DMS53 (cell line): ENCODE data around the gene NDUFS2.
"Not testable (repeated sequence)": the region's sequence is repeated elsewhere in the genome, so short reads cannot be mapped to it uniquely, and the experiment has no call there.

Experiments used
- DNase-seq: peaks from one replicate; lab custom pipeline; 2025; lab: John Stamatoyannopoulos, UW

NDUFS2 gene

DNA sequence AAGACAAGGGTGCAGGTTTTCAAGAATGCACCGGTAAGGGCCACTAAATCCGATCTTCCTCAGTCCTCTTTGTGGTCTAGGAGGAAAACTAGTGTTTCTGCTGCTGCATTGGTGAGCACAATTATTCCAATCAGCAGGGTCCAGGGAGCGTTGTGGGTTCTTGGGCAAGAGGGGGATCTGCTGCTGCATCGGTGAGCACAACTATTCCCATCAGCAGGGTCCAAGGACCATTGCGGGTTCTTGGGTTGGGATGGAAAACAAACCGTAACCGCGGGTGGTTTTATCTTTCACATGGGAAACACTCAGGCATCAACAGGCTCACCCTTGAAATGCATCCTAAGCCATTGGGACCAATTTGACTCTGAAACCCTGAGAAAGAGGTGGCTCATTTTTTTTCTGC, 49.4 kb downstream of the NDUFS2 start:
- no peak for DNase-seq

GRCh38 chr1:161255302-161255701, 53.1 kb downstream of the NDUFS2 start:
- DNase-seq, result not testable (repeated sequence)

GRCh38 chr1:161255955-161256520, 53.9 kb downstream of the NDUFS2 start:
- not testable (repeated sequence) for DNase-seq

GRCh38 chr1:161257109-161257508, 54.9 kb downstream of the NDUFS2 start:
- peak; percentile 31 for DNase-seq

DNA sequence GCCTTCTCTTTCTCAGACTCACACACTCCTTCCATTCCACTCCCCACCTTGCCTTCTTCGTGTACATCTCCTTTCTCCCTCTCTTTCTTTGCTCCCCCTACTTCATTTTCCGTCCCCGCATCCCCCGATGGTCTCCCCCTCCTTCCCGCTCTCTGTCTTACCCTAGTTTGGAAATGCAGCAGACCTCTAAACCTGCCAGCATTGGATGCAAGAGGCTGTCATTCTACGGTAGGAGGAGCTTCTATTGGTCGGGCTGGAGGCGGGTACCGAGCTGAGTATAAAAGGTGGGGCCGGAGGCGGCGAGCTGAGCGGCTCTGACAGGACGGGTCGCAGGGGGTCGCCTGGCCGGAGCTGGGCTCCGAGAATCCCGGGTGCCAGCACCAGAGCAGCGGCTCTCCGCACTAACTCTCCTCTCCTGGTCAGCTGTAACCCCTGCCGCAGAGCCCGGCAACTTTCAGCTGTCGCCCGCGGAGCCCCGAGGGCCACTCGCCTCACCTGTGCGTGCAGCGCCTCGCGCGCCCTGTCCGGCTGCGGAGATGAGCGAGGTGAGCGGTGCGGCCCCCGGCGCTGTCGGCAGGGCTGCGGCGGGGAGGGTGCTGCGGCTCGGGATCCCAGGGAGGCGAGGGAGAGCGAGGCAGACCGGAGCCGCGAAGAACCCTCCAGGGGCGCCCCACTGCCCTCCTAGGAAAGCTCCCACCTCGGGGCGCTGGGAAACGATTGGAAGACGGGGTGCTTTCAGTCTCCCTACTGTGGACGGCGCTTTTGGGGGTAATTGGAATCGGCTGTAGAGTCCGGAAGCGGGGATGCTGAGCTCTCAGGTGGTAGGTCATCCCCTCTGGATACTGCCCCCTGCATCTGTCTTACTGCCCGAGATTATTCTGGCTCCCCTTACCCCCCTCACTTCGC, 56.5 kb downstream of the NDUFS2 start, which contains the start of gene PCP4L1:
TSS of gene PCP4L1 (plus strand) at position 307 of the 906 bp plus-strand sequence. CDS start at position 537, 230 bp downstream.
- DNase-seq, result peak; percentile 78

GRCh38 chr1:161259345-161259702, 57.2 kb downstream of the NDUFS2 start:
- no peak for DNase-seq

- no peak for DNase-seq
Observed at GRCh38 chr1:161259765-161260164, 57.6 kb downstream of the NDUFS2 start.

DNA sequence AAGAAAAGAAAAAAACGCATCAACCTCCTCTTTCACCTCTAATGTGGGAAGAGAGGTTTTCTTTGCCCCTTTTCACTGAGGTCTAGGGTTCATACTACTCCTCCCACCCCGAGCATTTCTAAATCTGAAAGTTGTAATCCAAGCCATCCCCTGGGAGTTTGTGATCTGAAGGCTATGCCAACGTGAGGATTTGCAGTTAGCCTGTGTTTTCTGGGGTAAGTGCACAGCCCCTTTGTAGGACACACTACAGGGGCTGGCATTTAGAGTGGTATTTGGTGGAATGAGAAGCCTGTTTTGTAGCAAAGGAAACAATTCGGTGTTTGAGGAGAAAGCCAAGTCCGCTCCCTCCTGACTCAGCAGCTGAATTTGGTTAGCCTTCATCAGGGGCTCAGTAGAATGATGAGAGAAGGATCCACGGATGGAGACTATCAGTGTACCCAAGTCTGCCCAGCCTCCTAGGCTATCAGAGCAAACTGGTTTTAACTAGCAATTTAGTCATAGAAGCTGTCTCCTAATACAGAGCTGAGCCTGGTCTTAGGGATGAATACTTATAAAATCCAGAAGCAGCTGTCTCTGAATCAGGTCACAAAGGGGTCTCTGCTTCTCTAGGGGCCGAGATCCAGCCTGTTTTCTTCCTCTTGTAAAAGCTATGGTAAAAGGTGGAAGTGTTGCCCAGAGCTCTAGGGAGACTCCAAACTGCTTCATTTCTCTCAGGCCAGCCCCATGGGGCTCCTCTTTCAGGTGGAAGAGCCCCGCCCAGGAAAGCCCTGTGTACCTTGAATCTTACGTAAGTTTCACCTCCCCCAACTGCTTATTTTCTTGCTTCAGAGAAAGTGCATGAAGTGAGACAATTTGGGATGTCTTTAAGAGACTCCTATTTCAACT, 58.5 kb downstream of the NDUFS2 start:
- DNase-seq, result peak; percentile 19

DNA sequence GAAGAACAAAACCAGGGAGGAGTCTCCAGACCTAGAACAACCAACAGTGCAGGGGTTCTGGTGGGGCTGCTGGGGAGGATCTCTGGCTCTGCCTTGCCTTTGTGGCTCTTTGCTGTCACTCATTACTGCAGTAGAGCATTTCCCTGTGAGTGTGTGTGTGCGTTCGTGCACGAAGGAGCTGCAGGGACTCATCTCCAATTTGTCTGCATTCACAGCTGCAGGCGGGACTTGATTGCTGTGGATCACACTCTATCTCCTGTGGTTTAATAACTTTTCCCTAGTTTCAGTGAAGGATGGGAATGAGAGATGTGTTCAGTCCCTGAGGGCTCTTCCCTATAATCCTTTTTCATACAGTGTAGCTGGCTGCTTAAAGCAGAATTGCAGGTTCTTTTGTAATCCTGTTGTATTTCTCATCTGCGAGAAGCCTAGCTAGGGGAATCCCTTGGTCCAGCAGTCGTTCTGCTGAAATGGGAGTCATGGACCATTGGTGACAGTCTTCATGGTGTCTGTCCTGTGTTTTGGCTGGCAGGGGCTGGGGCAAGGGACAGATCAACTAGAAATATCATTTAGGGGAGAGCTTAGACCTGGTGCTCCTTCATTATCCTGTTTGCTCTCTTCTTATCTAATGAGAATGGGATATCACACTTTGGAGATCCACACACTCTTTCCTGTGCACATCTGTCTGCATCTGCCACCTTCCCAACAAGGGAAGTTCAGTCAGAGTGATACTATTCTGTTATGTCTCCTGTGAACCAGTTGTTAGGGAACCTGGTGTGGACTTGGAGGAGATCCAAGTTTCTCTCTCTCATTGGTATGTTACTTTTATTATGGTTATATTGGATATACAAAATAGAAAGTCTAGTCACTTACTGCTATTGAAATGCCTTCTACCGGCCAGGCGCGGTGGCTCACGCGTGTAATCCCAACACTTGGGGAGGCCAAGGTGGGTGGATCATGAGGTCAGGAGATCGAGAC, 59.4 kb downstream of the NDUFS2 start:
- DNase-seq, result peak; percentile 15
